ENCODE measurements around the gene MRPS31. TPM values are rescaled to one million over a fixed set of nuclear protein-coding genes. Genes with fewer than 3 reads are reported as not detected.
"Not testable (repeated sequence)": the region's sequence is repeated elsewhere in the genome, so short reads cannot be mapped to it uniquely, and the experiment has no call there.

Gene MRPS31
- total RNA-seq, 1 experiment from 2014 or later, result 15.3 TPM

- no peak overlapping the region for H3K27ac Mint-ChIP-seq (ENCODE audit: unreplicated experiment)
- CTCF ChIA-PET, result no interaction called here
- no TSS peak for BruUV-seq (replicated peaks)
Observed at GRCh38 chr13:40755082-40755700, 15.8 kb downstream of the MRPS31 start.

GRCh38 chr13:40749327-40749726 is 21.7 kb downstream of the MRPS31 start:
- TF ChIP-seq CTCF (IDR thresholded peaks at IDR 0.05; ENCODE audit: unreplicated experiment), result peak; percentile 31
- CTCF ChIA-PET, result no interaction called here
- H3K36me3 Mint-ChIP-seq (ENCODE audit: insufficient read depth, unreplicated experiment), result peaks cover 8% of the 10 kb centered on the region
- no peaks in the 10 kb centered on the region for H3K9me3 Mint-ChIP-seq (ENCODE audit: low read depth, unreplicated experiment)
- H3K4me1 Mint-ChIP-seq (ENCODE audit: low read depth, unreplicated experiment), result no peaks in the 10 kb centered on the region
- H3K4me3 Mint-ChIP-seq (ENCODE audit: low read depth, unreplicated experiment), result no peak overlapping the region
- intact Hi-C loops (cut with micrococcal nuclease; ENCODE audit: unreplicated experiment), result no loop called here
- DNase-seq, result no peak
- H3K27me3 Mint-ChIP-seq (ENCODE audit: unreplicated experiment), result no peaks in the 10 kb centered on the region
- no TSS peak for BruUV-seq (replicated peaks)
- H3K27ac Mint-ChIP-seq (ENCODE audit: unreplicated experiment), result no peak overlapping the region

More at GRCh38 chr13:40755082-40755700, 15.8 kb downstream of the MRPS31 start:
- Mint-ChIP-seq H3K4me3 (ENCODE audit: low read depth, unreplicated experiment) (no peak overlapping the region), H3K36me3 (ENCODE audit: insufficient read depth, unreplicated experiment) (peaks cover 16% of the 10 kb centered on the region), H3K27me3 (ENCODE audit: unreplicated experiment) (no peaks in the 10 kb centered on the region), H3K9me3 (ENCODE audit: low read depth, unreplicated experiment) (no peaks in the 10 kb centered on the region), H3K4me1 (ENCODE audit: low read depth, unreplicated experiment) (no peaks in the 10 kb centered on the region)
- TF ChIP-seq CTCF (IDR thresholded peaks at IDR 0.05; ENCODE audit: unreplicated experiment), result no peak
- no peak for DNase-seq
- intact Hi-C loops (cut with micrococcal nuclease; ENCODE audit: unreplicated experiment), result no loop called here

- H3K27ac Mint-ChIP-seq (ENCODE audit: unreplicated experiment); H3K27me3 Mint-ChIP-seq (ENCODE audit: unreplicated experiment); H3K9me3 Mint-ChIP-seq (ENCODE audit: low read depth, unreplicated experiment); H3K4me3 Mint-ChIP-seq (ENCODE audit: low read depth, unreplicated experiment); intact Hi-C loops (cut with micrococcal nuclease; ENCODE audit: unreplicated experiment); CTCF ChIA-PET; DNase-seq; BruUV-seq (replicated peaks); H3K36me3 Mint-ChIP-seq (ENCODE audit: insufficient read depth, unreplicated experiment); H3K4me1 Mint-ChIP-seq (ENCODE audit: low read depth, unreplicated experiment): not testable (repeated sequence)
Observed at GRCh38 chr13:40735232-40735548, 35.8 kb downstream of the MRPS31 start.

GRCh38 chr13:40734536-40735231 is 36.3 kb downstream of the MRPS31 start:
- H3K9me3 Mint-ChIP-seq (ENCODE audit: low read depth, unreplicated experiment); DNase-seq; H3K27me3 Mint-ChIP-seq (ENCODE audit: unreplicated experiment); CTCF ChIA-PET; H3K4me1 Mint-ChIP-seq (ENCODE audit: low read depth, unreplicated experiment); H3K36me3 Mint-ChIP-seq (ENCODE audit: insufficient read depth, unreplicated experiment); BruUV-seq (replicated peaks); H3K27ac Mint-ChIP-seq (ENCODE audit: unreplicated experiment); H3K4me3 Mint-ChIP-seq (ENCODE audit: low read depth, unreplicated experiment); intact Hi-C loops (cut with micrococcal nuclease; ENCODE audit: unreplicated experiment): not testable (repeated sequence)

- BruUV-seq (replicated peaks), result no TSS peak
- Mint-ChIP-seq H3K4me3 (ENCODE audit: low read depth, unreplicated experiment) (no peak overlapping the region), H3K36me3 (ENCODE audit: insufficient read depth, unreplicated experiment) (peaks cover 3% of the 10 kb centered on the region), H3K4me1 (ENCODE audit: low read depth, unreplicated experiment) (no peaks in the 10 kb centered on the region), H3K9me3 (ENCODE audit: low read depth, unreplicated experiment) (no peaks in the 10 kb centered on the region), H3K27ac (ENCODE audit: unreplicated experiment) (no peak overlapping the region), H3K27me3 (ENCODE audit: unreplicated experiment) (no peaks in the 10 kb centered on the region)
- CTCF ChIA-PET, result no interaction called here
- no peak for DNase-seq
- TF ChIP-seq CTCF (IDR thresholded peaks at IDR 0.05; ENCODE audit: unreplicated experiment), result no peak
- intact Hi-C loops (cut with micrococcal nuclease; ENCODE audit: unreplicated experiment), result no loop called here
Observed at GRCh38 chr13:40732658-40733057, 38.3 kb downstream of the MRPS31 start.

All from Calu3 (cell line).